Skin of body (tissue), 2 donors: Measurements from ENCODE around the gene KRTAP16-1. TPM values are rescaled to one million over a fixed set of nuclear protein-coding genes. Genes with fewer than 3 reads are reported as not detected.
"Not testable (repeated sequence)": the region's sequence is repeated elsewhere in the genome, so short reads cannot be mapped to it uniquely, and the experiment has no call there.

Experiments used
- DNase-seq: peaks from one replicate; lab custom pipeline; 2025; lab: John Stamatoyannopoulos, UW
- total RNA-seq: library from RNA; depleted of rRNA; stranded (reverse); fragments of >200 nt; gene quantifications from one replicate; pipeline ENCODE4 v1.2.3, GENCODE V29; 2014

KRTAP16-1 gene
- total RNA-seq, 1 donor from 2014 or later, result 4.5 TPM

GRCh38 chr17:41301916-41302901 lies 6.9 kb downstream of the KRTAP16-1 start, which contains the start of gene KRTAP29-1:
TSS of gene KRTAP29-1 (minus strand) at chr17:41302851. CDS start at chr17:41302851, 0 bp downstream.
- DNase-seq, result no peak

- no peak for DNase-seq
Observed at GRCh38 chr17:41301204-41301790, 7.8 kb downstream of the KRTAP16-1 start.

GRCh38 chr17:41298458-41299135 lies 10.5 kb downstream of the KRTAP16-1 start:
- no peak for DNase-seq

- DNase-seq, result no peak
Observed at GRCh38 chr17:41296846-41297245, 12.3 kb downstream of the KRTAP16-1 start.

GRCh38 chr17:41294016-41294415 lies 15.1 kb downstream of the KRTAP16-1 start:
- DNase-seq, result no peak

GRCh38 chr17:41287050-41287449 lies 22.1 kb downstream of the KRTAP16-1 start:
- DNase-seq, result no peak

- DNase-seq, result no peak
Observed at GRCh38 chr17:41284546-41284945, 24.6 kb downstream of the KRTAP16-1 start.

- no peak for DNase-seq
Observed at GRCh38 chr17:41284043-41284442, 25.1 kb downstream of the KRTAP16-1 start.

- no peak for DNase-seq
Observed at GRCh38 chr17:41278176-41278955, 30.7 kb downstream of the KRTAP16-1 start.

GRCh38 chr17:41275648-41276190 lies 33.4 kb downstream of the KRTAP16-1 start, which contains the start of gene KRTAP9-7:
TSS of gene KRTAP9-7 (plus strand) at chr17:41275698. CDS start at chr17:41275698, 0 bp downstream.
- not testable (repeated sequence) for DNase-seq

GRCh38 chr17:41271858-41272257 lies 37.3 kb downstream of the KRTAP16-1 start:
- DNase-seq, result no peak

GRCh38 chr17:41271323-41271722 lies 37.8 kb downstream of the KRTAP16-1 start:
- DNase-seq, result not testable (repeated sequence)

GRCh38 chr17:41267711-41268110 lies 41.4 kb downstream of the KRTAP16-1 start:
- DNase-seq, result no peak

GRCh38 chr17:41265078-41265477 lies 44.0 kb downstream of the KRTAP16-1 start, which contains the start of gene KRTAP9-6:
TSS of gene KRTAP9-6 (plus strand) at chr17:41265378. CDS start at chr17:41265378, 0 bp downstream.
- no peak for DNase-seq

- no peak for DNase-seq
Observed at GRCh38 chr17:41264599-41264998, 44.5 kb downstream of the KRTAP16-1 start.

GRCh38 chr17:41263212-41263611 lies 45.9 kb downstream of the KRTAP16-1 start:
- DNase-seq, result no peak

GRCh38 chr17:41258406-41258805 lies 50.7 kb downstream of the KRTAP16-1 start:
- no peak for DNase-seq
